Caco-2 (cell line): Measurements from ENCODE around the gene TBCC. TPM values are rescaled to one million over a fixed set of nuclear protein-coding genes. Genes with fewer than 3 reads are reported as not detected.

ENCODE experiments used
- BruUV-seq: library from RNA; stranded (reverse); fragments of 400-500 nt; replicated peaks from 2 replicates; lab custom pipeline; 2021; lab: Mats Ljungman, UMichigan
- CTCF ChIA-PET: fragments of 300-600 bp; sonication (Branson Sonifier 250); formaldehyde crosslinking; loops from one replicate; lab custom pipeline; 2022; ENCODE audit warnings: antibody characterized with exemption; lab: Charles Lee
- POLR2A ChIA-PET: fragments of 300-600 bp; sonication (Branson Sonifier 250); formaldehyde crosslinking; loops from one replicate; lab custom pipeline; 2022; ENCODE audit warnings: antibody characterized with exemption; lab: Charles Lee
- DNase-seq, 2 experiments: peaks; one replicate each; pipeline versions ENCODE4 v3.0.0 to v3.0.0-alpha.2; 2020 to 2022
- H3K27me3 ChIP-seq: replicated peaks from 2 replicates; pipeline ENCODE4 v1.6.0; 2011; ENCODE audit warnings: low read length; ENCODE audit not compliant: control insufficient read depth, insufficient read depth
- H3K36me3 ChIP-seq: 2 replicates; pipeline ENCODE4 v1.5.1; 2011; ENCODE audit warnings: low read length; ENCODE audit not compliant: control insufficient read depth, insufficient read depth
- H3K4me1 ChIP-seq: fragments of 250-450 bp; sonication (Bioruptor Pico); 2 replicates; pipeline ENCODE4 v1.5.1; 2020; ENCODE audit warnings: mild to moderate bottlenecking
- H3K4me3 ChIP-seq: 2 replicates; pipeline ENCODE4 v1.5.1; 2011; ENCODE audit warnings: low read depth, mild to moderate bottlenecking, control low read depth, low read length
- H3K9me3 ChIP-seq: fragments of 250-450 bp; sonication (Bioruptor Pico); 2 replicates; pipeline ENCODE4 v1.5.1; 2020; ENCODE audit warnings: mild to moderate bottlenecking, moderate library complexity
- H3K27ac Mint-ChIP-seq: one replicate; pipeline ENCODE4 v1.8.0; 2022; ENCODE audit warnings: mixed read lengths; ENCODE audit not compliant: unreplicated experiment
- H3K27me3 Mint-ChIP-seq: one replicate; pipeline ENCODE4 v1.8.0; 2022; ENCODE audit warnings: mixed read lengths; ENCODE audit not compliant: insufficient read depth, unreplicated experiment
- H3K36me3 Mint-ChIP-seq: one replicate; pipeline ENCODE4 v1.8.0; 2022; ENCODE audit warnings: mild to moderate bottlenecking, mixed read lengths; ENCODE audit not compliant: insufficient read depth, unreplicated experiment
- H3K4me1 Mint-ChIP-seq: one replicate; pipeline ENCODE4 v1.8.0; 2022; ENCODE audit warnings: low read depth, mixed read lengths; ENCODE audit not compliant: unreplicated experiment
- H3K4me3 Mint-ChIP-seq: one replicate; pipeline ENCODE4 v1.8.0; 2022; ENCODE audit warnings: mild to moderate bottlenecking, moderate library complexity, mixed read lengths; ENCODE audit not compliant: unreplicated experiment
- H3K9me3 Mint-ChIP-seq: one replicate; pipeline ENCODE4 v1.8.0; 2022; ENCODE audit warnings: mixed read lengths; ENCODE audit not compliant: unreplicated experiment
- intact Hi-C: fragments of 100-400 bp; cut with micrococcal nuclease; formaldehyde crosslinking; loops from one replicate; pipeline ENCODE4 v1.10.0; 2022; ENCODE audit not compliant: unreplicated experiment
- total RNA-seq: library from RNA; stranded (reverse); gene quantifications from 2 replicates; pipeline ENCODE4 v1.2.3, GENCODE V29; 2022
- TF ChIP-seq, protein P1 (sequence below), 2 experiments: fragments of 200-600 bp in 1 of 2; IDR thresholded peaks; 1 replicate in 1 of 2; 2 replicates in 1 of 2; pipeline versions ENCODE4 v1.5.1 to v1.8.0; 2011 to 2022; ENCODE audit warnings: antibody characterized with exemption in 1 of 2, control low read depth in 1 of 2, inconsistent platforms in 1 of 2, low read depth in 1 of 2, low read length in 1 of 2, mild to moderate bottlenecking in 1 of 2, moderate library complexity in 1 of 2; ENCODE audit not compliant: insufficient read depth in 1 of 2, severe bottlenecking in 1 of 2, unreplicated experiment in 1 of 2

TBCC gene
- total RNA-seq, 1 experiment from 2014 or later: 20.4 TPM

DNA sequence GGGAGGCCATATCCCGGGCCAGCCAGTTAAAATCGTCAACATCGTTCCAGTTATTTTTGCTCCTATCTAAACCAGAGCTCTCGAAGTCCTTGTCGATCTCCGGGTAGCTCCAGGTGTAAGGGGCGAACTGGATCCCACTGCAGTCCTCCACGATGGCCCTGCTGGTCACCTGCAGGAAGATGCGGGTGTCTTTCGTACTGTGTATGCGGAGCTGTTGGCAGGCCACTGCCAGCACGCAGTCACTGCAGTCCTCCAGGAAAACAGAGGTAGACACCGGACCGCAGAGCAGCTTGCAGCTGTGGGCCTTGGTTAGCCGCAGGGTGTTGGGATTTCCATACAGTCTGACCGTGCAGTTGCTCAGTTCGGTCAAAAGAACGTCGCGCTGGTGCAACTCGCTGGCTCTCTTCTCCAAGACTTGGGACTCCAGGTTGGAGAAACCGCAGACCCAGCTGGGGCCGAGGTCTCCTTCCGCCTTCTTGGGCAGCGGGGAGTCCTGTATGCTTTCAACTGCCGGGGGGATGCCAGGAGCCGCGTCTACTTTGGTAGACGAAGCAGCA is 742 bp downstream of the TBCC start:
- TF ChIP-seq, protein P1, sequence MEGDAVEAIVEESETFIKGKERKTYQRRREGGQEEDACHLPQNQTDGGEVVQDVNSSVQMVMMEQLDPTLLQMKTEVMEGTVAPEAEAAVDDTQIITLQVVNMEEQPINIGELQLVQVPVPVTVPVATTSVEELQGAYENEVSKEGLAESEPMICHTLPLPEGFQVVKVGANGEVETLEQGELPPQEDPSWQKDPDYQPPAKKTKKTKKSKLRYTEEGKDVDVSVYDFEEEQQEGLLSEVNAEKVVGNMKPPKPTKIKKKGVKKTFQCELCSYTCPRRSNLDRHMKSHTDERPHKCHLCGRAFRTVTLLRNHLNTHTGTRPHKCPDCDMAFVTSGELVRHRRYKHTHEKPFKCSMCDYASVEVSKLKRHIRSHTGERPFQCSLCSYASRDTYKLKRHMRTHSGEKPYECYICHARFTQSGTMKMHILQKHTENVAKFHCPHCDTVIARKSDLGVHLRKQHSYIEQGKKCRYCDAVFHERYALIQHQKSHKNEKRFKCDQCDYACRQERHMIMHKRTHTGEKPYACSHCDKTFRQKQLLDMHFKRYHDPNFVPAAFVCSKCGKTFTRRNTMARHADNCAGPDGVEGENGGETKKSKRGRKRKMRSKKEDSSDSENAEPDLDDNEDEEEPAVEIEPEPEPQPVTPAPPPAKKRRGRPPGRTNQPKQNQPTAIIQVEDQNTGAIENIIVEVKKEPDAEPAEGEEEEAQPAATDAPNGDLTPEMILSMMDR (IDR thresholded peaks at IDR 0.05; ENCODE audit: insufficient read depth in 1 of 2, low read depth in 1 of 2, low read length in 1 of 2, severe bottlenecking in 1 of 2, unreplicated experiment in 1 of 2): no peak
- Mint-ChIP-seq H3K4me3 (peak overlapping the region; percentile 83), H3K27ac (no peak overlapping the region), H3K27me3 (no peaks in the 10 kb centered on the region), H3K4me1 (peaks cover 6% of the 10 kb centered on the region), H3K36me3 (peaks cover 6% of the 10 kb centered on the region), H3K9me3 (no peaks in the 10 kb centered on the region)
- Histone ChIP-seq H3K4me3 (peak overlapping the region; percentile 58), H3K9me3 (no peaks in the 10 kb centered on the region), H3K27me3 (no peaks in the 10 kb centered on the region), H3K36me3 (no peaks in the 10 kb centered on the region), H3K4me1 (peaks cover 15% of the 10 kb centered on the region)
- intact Hi-C loops: loop anchor here (5.0 to 10.0 kb wide), 2 partner anchors 147 to 180 kb away; partner anchors contain the start of gene UBR2
- ChIA-PET POLR2A (interaction anchor here (0.5 to 2.3 kb wide), 10 partner anchors 12 to 1010 kb away, joined by 3 to 52 read pairs (median 4); partner anchors contain the start of genes BICRAL, CNPY3, FRS3 and KLHDC3), CTCF (interaction anchor here (0.5 to 1.5 kb wide), 5 partner anchors 19 to 924 kb away, joined by 3 to 4 read pairs (median 3); partner anchors contain the start of gene UBR2)
- peak; percentile 24 to 41 for DNase-seq
- no TSS peak for BruUV-seq

DNA sequence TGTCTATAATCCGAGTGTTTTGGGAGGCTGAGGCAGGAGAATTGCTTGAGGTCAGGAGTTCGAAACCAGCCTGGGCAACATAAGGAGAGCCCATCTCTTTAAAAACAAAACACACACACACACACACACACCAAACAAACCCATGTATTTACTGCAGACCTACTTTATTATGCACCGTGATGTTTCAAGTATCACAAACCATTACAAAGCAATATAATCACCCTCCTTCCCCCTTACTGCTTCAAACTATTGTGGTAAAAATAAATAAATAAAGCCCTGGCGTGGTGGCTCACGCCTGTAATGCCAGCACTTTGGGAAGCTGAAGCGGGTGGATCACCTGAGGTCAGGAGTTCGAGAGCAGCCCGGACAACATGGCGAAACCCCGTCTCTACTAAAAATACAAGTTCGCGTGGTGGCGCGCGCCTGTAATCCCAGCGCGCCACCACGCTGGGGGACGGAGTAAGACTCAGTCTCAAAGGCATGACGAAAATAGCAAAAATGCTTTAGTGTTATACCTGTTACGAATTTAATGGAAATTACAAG is 1.5 kb downstream of the TBCC start:
- no peak overlapping the region for H3K27ac Mint-ChIP-seq
- H3K9me3 ChIP-seq: no peaks in the 10 kb centered on the region
- BruUV-seq: no TSS peak
- no peaks in the 10 kb centered on the region for H3K27me3 ChIP-seq
- peak overlapping the region; percentile 58 for H3K4me3 ChIP-seq
- peak overlapping the region; percentile 83 for H3K4me3 Mint-ChIP-seq
- ChIA-PET CTCF (no interaction called here), POLR2A (interaction anchor here (0.6 to 2.3 kb wide), 2 partner anchors 37 to 135 kb away, joined by 4 to 14 read pairs; partner anchors contain the start of genes BICRAL and RPL7L1)
- H3K36me3 ChIP-seq: no peaks in the 10 kb centered on the region
- H3K4me1 Mint-ChIP-seq: peaks cover 6% of the 10 kb centered on the region
- intact Hi-C loops: loop anchor here (10.0 kb wide), 1 partner anchor 180 kb away; the partner anchor contains the start of gene UBR2
- H3K9me3 Mint-ChIP-seq: no peaks in the 10 kb centered on the region
- H3K36me3 Mint-ChIP-seq: peaks cover 6% of the 10 kb centered on the region
- H3K27me3 Mint-ChIP-seq: no peaks in the 10 kb centered on the region
- DNase-seq: no peak
- TF ChIP-seq, protein P1 (IDR thresholded peaks at IDR 0.05; ENCODE audit: insufficient read depth in 1 of 2, low read depth in 1 of 2, low read length in 1 of 2, severe bottlenecking in 1 of 2, unreplicated experiment in 1 of 2): no peak
- H3K4me1 ChIP-seq: peaks cover 15% of the 10 kb centered on the region

DNA sequence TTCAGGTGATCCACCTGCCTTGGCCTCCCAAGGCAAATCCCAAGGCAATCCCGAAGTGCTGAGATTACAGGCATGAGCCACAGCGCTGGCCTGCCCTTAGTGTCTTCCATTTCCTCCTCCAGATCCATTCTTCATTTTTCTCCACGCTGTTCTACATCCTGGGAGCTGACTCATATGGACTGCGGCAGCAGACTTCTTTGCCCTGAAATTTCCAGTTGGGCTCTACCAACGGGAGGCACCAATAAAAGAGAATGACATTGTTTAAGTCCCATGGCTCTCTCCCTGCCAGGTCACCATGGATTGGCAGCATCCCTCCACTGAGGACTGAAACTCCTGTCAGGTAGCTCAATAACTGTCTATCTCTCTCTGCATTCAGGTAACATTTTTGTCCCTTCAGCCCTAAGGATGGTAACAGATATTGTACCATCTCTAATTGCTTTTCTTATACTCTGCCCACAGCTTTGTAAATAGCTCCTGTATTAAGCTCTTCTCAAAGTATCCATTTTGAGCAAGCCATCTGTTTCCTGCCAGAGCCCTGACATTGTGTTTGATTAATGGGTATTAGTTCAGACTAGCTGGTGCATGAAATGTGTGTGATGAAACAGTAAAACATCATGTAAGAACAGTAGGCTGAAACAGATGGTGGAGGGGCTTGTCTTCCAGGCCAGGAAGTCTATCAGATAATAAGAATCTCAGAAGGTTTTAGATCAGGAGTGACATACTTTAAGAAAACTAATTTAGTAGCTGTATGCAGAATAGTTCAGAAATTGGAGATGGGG is 3.6 kb downstream of the TBCC start:
- H3K9me3 Mint-ChIP-seq: no peaks in the 10 kb centered on the region
- no peaks in the 10 kb centered on the region for H3K27me3 ChIP-seq
- H3K27me3 Mint-ChIP-seq: no peaks in the 10 kb centered on the region
- intact Hi-C loops: loop anchor here (10.0 kb wide), 1 partner anchor 178 kb away; the partner anchor contains the start of gene UBR2
- CTCF ChIA-PET: no interaction called here
- H3K4me1 Mint-ChIP-seq: no peaks in the 10 kb centered on the region
- H3K36me3 Mint-ChIP-seq: peaks cover 6% of the 10 kb centered on the region
- no peaks in the 10 kb centered on the region for H3K36me3 ChIP-seq
- DNase-seq: no peak
- H3K4me3 Mint-ChIP-seq: no peak overlapping the region
- no peaks in the 10 kb centered on the region for H3K9me3 ChIP-seq
- H3K4me3 ChIP-seq: no peak overlapping the region
- H3K4me1 ChIP-seq: peaks cover 9% of the 10 kb centered on the region
- POLR2A ChIA-PET: interaction anchor here (0.6 kb wide), 1 partner anchor 41 kb away, joined by 6 read pairs; no protein-coding TSS in a partner anchor
- TF ChIP-seq, protein P1 (IDR thresholded peaks at IDR 0.05; ENCODE audit: insufficient read depth in 1 of 2, low read depth in 1 of 2, low read length in 1 of 2, severe bottlenecking in 1 of 2, unreplicated experiment in 1 of 2): no peak
- H3K27ac Mint-ChIP-seq: no peak overlapping the region
- BruUV-seq: no TSS peak
